ENCODE results near the gene ACYP2.

ACYP2 gene

DNA sequence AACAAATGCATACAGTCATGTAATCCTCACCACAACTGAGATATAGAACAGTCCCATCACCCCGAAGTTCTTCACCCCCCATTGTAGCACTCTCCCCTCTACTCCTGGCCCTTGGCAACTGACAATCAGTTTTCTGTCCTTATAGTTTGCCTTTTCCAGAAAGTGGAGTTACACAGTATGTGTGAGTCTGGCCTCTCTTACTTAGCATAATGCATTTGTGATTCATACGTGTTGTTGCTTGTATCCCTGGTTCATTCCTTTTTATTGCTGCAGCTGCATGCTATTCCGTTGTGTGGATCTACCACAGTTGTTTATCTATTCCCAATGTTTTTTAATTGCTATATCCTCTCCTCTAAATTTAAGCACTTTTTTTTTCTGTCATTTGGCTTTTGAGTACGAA lies 17.6 kb downstream of the ACYP2 start:
- H3K4me3 ChIP-seq (ENCODE audit: low read depth, low read length), result no peak overlapping the region
- DNase-seq (ENCODE audit: low read depth), result no peak
- TF ChIP-seq, protein P1, sequence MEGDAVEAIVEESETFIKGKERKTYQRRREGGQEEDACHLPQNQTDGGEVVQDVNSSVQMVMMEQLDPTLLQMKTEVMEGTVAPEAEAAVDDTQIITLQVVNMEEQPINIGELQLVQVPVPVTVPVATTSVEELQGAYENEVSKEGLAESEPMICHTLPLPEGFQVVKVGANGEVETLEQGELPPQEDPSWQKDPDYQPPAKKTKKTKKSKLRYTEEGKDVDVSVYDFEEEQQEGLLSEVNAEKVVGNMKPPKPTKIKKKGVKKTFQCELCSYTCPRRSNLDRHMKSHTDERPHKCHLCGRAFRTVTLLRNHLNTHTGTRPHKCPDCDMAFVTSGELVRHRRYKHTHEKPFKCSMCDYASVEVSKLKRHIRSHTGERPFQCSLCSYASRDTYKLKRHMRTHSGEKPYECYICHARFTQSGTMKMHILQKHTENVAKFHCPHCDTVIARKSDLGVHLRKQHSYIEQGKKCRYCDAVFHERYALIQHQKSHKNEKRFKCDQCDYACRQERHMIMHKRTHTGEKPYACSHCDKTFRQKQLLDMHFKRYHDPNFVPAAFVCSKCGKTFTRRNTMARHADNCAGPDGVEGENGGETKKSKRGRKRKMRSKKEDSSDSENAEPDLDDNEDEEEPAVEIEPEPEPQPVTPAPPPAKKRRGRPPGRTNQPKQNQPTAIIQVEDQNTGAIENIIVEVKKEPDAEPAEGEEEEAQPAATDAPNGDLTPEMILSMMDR (IDR thresholded peaks at IDR 0.05; ENCODE audit: control insufficient read depth, extremely low read depth, insufficient read depth), result no peak

DNA sequence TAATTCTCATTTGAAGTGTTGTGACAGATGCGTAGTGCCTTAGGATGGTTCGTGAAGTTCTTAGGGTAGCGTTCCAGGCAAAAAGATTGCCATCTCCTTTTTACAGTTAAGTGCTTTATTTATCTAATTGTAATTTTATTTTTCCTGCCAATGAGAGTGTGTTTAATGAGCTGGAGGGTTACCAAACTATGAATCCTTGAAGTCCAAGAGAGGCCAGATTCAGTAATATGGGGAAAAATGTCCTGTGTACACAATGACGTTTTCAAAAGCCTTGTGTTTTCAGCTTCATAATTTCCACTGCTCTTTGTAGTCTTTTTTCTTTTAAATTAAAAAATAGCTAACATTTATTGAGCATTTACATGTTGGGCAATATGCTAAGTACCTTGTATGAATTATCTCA lies 23.8 kb downstream of the ACYP2 start:
- DNase-seq (ENCODE audit: low read depth), result peak; percentile 33
- no peak overlapping the region for H3K4me3 ChIP-seq (ENCODE audit: low read depth, low read length)
- TF ChIP-seq, protein P1 (IDR thresholded peaks at IDR 0.05; ENCODE audit: control insufficient read depth, extremely low read depth, insufficient read depth), result no peak

DNA sequence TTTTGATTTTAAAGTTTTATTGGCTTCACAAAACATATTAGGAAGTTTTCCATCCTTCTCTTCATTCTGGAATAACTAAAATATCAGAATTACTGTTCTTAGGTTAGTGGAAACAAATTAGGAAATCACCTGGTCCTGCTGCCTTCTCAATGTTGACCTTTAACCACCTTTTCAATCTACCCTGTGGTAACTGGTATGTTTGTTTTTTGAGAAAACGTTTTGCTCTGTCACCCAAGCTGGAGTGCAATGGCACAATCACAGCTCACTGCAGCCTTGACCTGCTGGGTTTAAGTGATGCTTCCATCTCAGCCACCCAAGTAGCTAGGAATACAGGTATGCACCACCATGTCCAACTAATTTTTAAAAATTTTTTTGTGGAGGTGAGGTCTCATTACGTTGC lies 28.4 kb downstream of the ACYP2 start:
- no peak overlapping the region for H3K4me3 ChIP-seq (ENCODE audit: low read depth, low read length)
- TF ChIP-seq, protein P1 (IDR thresholded peaks at IDR 0.05; ENCODE audit: control insufficient read depth, extremely low read depth, insufficient read depth), result no peak
- DNase-seq (ENCODE audit: low read depth), result no peak

DNA sequence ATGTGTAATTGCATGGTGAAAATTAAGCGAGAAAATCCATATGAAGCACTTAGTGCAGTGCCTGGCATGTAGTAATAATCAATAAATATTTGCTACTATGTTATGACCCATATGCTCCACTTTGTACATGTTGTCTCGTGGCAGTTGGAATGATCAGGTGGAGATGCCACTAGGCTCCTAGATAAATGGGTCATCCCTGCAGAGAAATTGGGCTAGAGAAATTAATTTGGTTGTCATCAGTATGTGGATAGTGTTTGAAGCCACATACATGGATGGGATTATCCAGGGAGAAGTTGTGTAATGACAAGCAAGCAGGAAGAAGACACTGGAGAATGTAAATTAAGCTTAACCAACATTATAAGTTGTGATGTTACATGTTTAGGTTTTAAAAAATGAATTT lies 33.0 kb downstream of the ACYP2 start:
- TF ChIP-seq, protein P1 (IDR thresholded peaks at IDR 0.05; ENCODE audit: control insufficient read depth, extremely low read depth, insufficient read depth), result no peak
- no peak overlapping the region for H3K4me3 ChIP-seq (ENCODE audit: low read depth, low read length)
- no peak for DNase-seq (ENCODE audit: low read depth)

DNA sequence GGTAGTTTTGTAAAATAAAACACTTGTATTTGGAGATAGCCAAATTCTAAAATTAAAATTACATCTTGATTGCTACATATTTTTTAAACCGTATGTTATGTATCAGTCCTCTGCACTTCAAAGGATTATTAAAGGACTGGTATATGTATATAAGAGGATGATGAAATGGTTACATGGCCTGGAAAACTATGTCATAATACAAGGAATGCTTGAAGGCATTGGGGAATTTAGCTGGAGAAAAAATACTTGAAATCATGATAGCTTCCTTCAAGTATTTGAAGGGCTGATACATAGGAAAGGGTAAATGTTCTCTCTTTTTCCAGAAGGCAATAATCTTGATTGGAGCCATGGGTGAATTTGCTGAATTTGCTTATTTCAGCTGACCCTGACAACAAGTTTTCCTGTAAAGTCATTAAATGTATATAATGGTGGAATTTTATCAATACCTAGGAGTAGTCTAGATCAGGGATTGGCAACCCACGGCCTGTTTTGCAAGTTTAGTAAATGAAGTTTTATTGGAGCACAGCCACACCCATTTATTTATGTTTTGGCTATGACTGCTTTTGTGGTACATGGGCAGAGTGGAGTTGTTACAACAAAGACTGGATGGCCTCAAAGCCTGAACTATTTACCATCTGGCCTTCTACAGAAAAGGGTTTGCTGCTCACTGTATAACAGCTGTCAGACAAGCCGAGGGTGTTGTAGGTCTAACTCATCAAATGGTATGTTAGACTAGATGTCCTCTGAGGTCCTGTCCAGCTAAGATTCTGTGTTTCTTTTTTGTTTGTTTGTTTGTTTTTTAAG lies 34.4 kb downstream of the ACYP2 start:
- no peak for DNase-seq (ENCODE audit: low read depth)
- H3K4me3 ChIP-seq (ENCODE audit: low read depth, low read length), result no peak overlapping the region
- TF ChIP-seq, protein P1 (IDR thresholded peaks at IDR 0.05; ENCODE audit: control insufficient read depth, extremely low read depth, insufficient read depth), result no peak

DNA sequence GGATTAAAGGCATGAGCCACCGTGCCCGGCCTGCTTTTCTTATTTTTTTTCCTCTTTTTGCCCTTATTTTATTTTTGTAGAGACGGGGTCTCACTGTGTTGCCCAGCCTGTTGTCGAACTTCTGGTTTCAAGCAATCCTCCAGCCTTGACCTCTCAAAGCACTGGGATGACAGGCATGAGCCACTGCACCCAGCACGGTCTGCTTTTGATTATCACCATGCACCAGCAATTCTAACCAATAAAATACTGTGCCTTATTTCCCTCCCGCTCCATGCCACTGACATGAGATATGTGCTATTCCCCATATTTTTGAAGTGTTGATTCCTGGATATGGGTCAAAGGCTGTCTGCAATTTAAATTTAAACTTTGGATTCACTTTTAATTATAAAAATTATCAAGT lies 42.9 kb downstream of the ACYP2 start:
- no peak overlapping the region for H3K4me3 ChIP-seq (ENCODE audit: low read depth, low read length)
- no peak for DNase-seq (ENCODE audit: low read depth)
- TF ChIP-seq, protein P1 (IDR thresholded peaks at IDR 0.05; ENCODE audit: control insufficient read depth, extremely low read depth, insufficient read depth), result no peak

All from LNCaP clone FGC (cell line).